GM12874 (cell line): ENCODE measurements around the gene AKAP6.

Experiments
- TF ChIP-seq, protein P1 (sequence below): IDR thresholded peaks from 2 replicates; pipeline ENCODE4 v1.5.1; 2011; ENCODE audit warnings: low read depth, mild to moderate bottlenecking, control low read depth, low read length, moderate library complexity; ENCODE audit not compliant: insufficient read depth

AKAP6 gene

DNA sequence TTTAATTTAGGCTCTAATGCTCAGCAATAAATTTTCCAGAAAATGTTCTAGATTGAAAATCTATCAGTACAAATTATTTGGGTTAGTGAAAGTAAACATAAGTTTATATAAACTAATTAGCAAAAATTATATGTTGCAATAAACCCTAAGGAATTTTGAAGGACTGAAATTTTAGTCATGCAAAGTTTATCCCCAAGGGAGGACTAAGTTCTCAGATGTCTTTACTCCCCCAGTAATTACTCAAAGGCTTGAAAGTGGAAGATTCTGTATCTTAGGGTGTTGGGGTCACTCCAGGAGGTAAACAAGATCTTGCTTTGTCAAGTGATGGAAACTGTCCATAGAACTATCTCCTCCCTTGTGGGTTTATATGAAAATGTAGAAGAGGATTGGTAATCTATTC, 183.7 kb downstream of the AKAP6 start:
- TF ChIP-seq, protein P1, sequence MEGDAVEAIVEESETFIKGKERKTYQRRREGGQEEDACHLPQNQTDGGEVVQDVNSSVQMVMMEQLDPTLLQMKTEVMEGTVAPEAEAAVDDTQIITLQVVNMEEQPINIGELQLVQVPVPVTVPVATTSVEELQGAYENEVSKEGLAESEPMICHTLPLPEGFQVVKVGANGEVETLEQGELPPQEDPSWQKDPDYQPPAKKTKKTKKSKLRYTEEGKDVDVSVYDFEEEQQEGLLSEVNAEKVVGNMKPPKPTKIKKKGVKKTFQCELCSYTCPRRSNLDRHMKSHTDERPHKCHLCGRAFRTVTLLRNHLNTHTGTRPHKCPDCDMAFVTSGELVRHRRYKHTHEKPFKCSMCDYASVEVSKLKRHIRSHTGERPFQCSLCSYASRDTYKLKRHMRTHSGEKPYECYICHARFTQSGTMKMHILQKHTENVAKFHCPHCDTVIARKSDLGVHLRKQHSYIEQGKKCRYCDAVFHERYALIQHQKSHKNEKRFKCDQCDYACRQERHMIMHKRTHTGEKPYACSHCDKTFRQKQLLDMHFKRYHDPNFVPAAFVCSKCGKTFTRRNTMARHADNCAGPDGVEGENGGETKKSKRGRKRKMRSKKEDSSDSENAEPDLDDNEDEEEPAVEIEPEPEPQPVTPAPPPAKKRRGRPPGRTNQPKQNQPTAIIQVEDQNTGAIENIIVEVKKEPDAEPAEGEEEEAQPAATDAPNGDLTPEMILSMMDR: no peak

DNA sequence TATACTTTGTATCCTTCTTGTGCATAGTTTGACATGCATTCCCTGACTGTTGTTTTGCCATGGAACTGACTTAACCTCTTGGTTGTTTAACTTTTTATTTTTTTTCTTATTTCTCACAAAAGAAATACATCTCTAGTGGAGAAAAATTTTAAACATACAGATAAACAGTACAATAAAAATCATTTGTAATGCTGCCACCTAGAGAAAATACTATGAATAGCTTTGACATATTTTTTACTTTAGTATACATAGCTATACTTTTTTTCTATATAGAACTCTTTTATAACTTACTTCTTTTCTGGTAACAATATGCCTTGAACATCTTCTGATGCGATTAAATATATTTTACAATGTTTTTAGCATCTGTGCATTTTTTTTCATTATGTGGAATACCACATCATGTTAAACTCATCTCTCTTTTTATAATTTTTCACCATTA, 184.5 kb downstream of the AKAP6 start:
- TF ChIP-seq, protein P1: no peak

DNA sequence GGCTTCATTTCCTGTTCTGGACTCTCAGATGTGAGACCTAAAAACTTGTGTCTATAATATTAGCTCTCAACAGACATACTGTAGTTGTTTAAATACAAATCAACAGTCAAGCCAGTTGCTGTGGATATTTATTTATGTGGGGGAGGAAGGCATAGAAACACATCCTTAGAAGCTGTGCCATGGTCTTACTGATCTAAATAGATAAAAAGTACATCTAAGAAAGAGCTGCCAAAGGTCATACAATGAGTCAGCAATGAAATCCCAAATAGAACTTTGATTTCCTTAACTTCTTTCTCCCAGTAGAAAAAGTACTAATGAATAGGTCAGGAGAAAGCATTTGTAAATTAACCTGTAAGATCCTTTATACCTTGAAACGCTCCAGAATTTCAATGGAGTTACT, 185.1 kb downstream of the AKAP6 start:
- TF ChIP-seq, protein P1: no peak

DNA sequence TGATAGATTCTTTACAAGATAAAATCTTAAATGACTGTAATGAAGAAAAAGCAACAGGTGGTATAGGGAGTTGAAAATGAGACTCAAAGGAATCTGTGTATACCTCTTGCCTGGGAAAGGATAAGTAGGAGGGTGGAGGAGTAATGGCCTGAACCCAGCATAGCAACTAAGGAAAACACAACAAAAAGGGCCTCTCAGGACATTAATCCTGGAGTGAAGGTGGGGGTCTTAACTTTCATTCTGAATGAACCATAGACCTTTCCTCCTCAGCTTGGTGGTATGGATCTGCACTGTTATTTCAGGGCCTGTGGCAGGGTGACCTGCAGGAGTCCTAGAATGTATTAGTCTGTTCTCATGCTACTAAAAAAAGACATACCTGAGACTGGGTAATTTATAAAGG, 185.6 kb downstream of the AKAP6 start:
- TF ChIP-seq, protein P1: no peak

DNA sequence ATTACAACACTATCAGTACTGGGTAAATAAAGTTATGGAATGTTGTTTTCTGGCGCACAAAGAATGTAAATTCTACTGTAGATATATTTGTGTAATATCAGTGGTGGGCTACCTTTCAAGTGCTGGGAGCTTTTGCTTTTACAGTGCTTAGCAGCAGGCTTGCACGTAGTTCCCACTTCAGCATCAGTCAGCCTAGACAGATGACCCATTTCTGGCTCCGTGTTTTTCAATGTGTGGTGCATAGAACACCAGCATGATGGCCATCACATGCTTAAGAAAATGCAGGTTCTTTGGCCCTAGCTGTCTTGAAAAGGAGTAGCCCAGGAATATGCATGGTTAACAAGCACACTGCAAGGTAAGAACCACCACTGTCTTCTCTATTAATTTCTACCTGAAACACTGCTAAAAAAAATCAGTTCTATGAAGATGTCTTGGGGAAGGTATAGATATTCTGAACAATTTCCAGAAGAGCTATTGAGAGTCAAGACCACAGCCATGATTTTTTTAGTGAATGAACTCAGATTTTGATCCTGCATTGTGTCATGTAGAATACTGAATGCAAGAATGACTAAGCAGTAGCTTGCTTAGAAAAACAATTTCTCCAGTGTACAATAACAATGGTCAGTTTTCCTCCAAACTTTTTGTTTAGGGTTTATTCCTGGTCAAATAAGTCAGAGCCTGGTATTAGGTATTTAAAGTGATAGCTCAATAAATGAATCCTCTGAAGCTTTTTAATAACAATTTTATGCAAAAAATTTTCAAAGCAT, 195.7 kb downstream of the AKAP6 start:
- TF ChIP-seq, protein P1: no peak

DNA sequence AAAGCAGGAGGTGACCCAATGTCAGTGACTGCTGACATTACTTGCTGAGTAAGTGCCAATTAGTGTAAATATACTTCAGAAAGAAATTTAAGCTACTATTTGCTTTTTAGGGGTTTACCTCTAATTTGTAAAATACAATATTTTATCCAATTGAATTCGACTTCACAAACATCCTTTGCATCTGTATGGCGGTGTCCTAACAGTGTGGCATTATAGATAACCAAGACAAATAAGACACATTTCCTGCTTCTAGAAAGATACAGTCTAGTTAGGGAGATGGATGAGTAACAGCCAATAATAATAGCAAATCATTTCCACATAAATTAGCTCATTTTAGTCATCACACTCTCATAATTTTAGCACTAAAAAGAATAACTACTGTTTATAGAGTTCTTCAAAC, 196.5 kb downstream of the AKAP6 start:
- TF ChIP-seq, protein P1: no peak

DNA sequence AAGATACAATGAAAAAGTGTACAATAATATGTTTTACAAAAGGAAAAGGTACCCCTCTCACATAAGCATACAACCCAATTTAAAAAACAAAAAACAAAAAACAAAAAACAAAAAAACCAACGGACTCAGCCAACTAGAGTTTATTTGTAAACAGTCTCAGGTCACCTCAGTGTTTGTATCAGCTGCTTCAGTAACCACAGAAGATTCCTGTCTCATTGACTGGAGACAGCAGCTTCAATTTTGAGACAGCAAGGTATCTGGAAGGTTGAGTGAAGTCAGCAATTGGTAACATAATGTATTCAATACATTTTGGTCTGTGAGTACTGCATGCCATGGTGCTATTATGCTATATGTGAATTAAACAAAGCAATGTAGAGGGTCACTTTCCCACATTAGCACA, 201.7 kb downstream of the AKAP6 start:
- TF ChIP-seq, protein P1: no peak
